Activated B cell treated with CpG ODN at 0.5 μM for 24 hours (primary cell): ENCODE measurements around the gene NF1. TPM values are rescaled to one million over a fixed set of nuclear protein-coding genes. Genes with fewer than 3 reads are reported as not detected.

Experiments used
- ATAC-seq: fragments of 200-7000 bp; cut with Tn5 transposase; one replicate; pipeline ENCODE4 v1.10.0; 2021; ENCODE audit warnings: low read depth, mild to moderate bottlenecking, moderate library complexity
- CTCF ChIA-PET: fragments of 350-600 bp; sonication (Branson Sonifier 250); formaldehyde crosslinking; loops from one replicate; lab custom pipeline; 2021; ENCODE audit warnings: antibody characterized with exemption; lab: Charles Lee
- POLR2A ChIA-PET: fragments of 350-600 bp; sonication (Branson Sonifier 250); formaldehyde crosslinking; loops from one replicate; lab custom pipeline; 2021; ENCODE audit warnings: antibody characterized with exemption; lab: Charles Lee
- DNase-seq: peaks from one replicate; pipeline ENCODE4 v3.0.0; 2022
- H3K27ac Mint-ChIP-seq: one replicate; pipeline ENCODE4 v1.8.0; 2020; ENCODE audit warnings: mixed read lengths
- H3K27me3 Mint-ChIP-seq: one replicate; pipeline ENCODE4 v1.8.0; 2021; ENCODE audit warnings: mixed read lengths
- H3K36me3 Mint-ChIP-seq: one replicate; pipeline ENCODE4 v1.8.0; 2021; ENCODE audit warnings: low read depth, mixed read lengths
- H3K4me1 Mint-ChIP-seq: one replicate; pipeline ENCODE4 v1.8.0; 2021; ENCODE audit warnings: mixed read lengths
- H3K4me3 Mint-ChIP-seq: one replicate; pipeline ENCODE4 v1.8.0; 2020; ENCODE audit warnings: mild to moderate bottlenecking, mixed read lengths
- H3K9me3 Mint-ChIP-seq: one replicate; pipeline ENCODE4 v1.8.0; 2020; ENCODE audit warnings: mixed read lengths
- CTCF ChIP-seq: fragments of 200-600 bp; IDR thresholded peaks from one replicate; pipeline ENCODE4 v1.8.0; 2022; ENCODE audit warnings: antibody characterized with exemption, mild to moderate bottlenecking
- intact Hi-C: fragments of 100-400 bp; cut with micrococcal nuclease; formaldehyde crosslinking; loops from one replicate; pipeline ENCODE4 v1.15.1; 2024
- total RNA-seq: library from RNA; stranded (reverse); gene quantifications from 2 replicates; pipeline ENCODE4 v1.2.3, GENCODE V29; 2022

NF1 gene
- total RNA-seq, 1 donor from 2014 or later, result 27.4 TPM

- Mint-ChIP-seq H3K4me1 (peaks cover 83% of the 10 kb centered on the region), H3K27ac (peak overlapping the region; percentile 88), H3K36me3 (peaks cover 78% of the 10 kb centered on the region), H3K27me3 (no peaks in the 10 kb centered on the region), H3K4me3 (peak overlapping the region; percentile 78), H3K9me3 (peaks cover 3% of the 10 kb centered on the region)
- CTCF ChIA-PET, result no interaction called here
- no peak for TF ChIP-seq CTCF
- POLR2A ChIA-PET, result interaction anchor here (1.8 to 11.6 kb wide), 3 partner anchors 11 to 186 kb away, joined by 4 to 247 read pairs (median 7); partner anchors contain the start of gene EVI2A
- intact Hi-C loops, result loop anchor here (2.0 to 5.0 kb wide), 3 partner anchors 35 to 335 kb away; partner anchors contain the start of gene RNF135
- ATAC-seq (no peak), DNase-seq (no peak)
These were observed 212.9 kb downstream of the NF1 start for GRCh38 chr17:31307640-31308039.

- Mint-ChIP-seq H3K4me1 (peaks cover 74% of the 10 kb centered on the region), H3K27ac (peak overlapping the region; percentile 88), H3K4me3 (peak overlapping the region; percentile 78), H3K27me3 (no peaks in the 10 kb centered on the region), H3K9me3 (no peaks in the 10 kb centered on the region), H3K36me3 (peaks cover 72% of the 10 kb centered on the region)
- intact Hi-C loops, result loop anchor here (1.0 to 5.0 kb wide), 5 partner anchors 11 to 336 kb away; partner anchors contain the start of gene RNF135
- peak; percentile 56 for ATAC-seq
- DNase-seq, result no peak
- ChIA-PET CTCF (interaction anchor here (1.0 kb wide), 1 partner anchor 201 kb away, joined by 3 read pairs; no protein-coding TSS in a partner anchor), POLR2A (interaction anchor here (0.7 to 11.6 kb wide), 10 partner anchors 10 to 599 kb away, joined by 3 to 247 read pairs (median 4); partner anchors contain the start of genes CRLF3 and EVI2A)
- no peak for TF ChIP-seq CTCF
These were observed 213.9 kb downstream of the NF1 start for GRCh38 chr17:31308372-31309334.

DNA sequence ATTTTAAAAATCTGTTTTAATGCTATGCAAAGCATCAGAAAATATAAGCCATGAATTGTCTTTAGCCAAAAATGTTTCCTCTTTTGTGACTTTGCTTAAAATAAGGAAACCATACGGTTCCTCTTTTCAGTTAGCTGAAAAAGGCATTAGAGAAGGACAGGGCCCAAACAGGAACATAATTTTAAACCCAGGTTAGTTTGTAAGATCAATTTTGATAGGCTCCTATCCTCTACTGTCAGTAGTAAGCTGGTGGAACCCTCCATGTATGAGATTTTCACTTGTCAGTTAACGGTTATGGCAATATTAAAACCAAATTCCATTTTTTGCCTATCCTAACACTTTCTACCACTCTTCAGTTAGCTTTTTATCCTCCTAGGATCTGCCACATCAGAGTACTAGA is 214.8 kb downstream of the NF1 start:
- ATAC-seq (peak; percentile 70), DNase-seq (no peak)
- CTCF ChIA-PET, result interaction anchor here (0.7 to 1.0 kb wide), 2 partner anchors 8 to 201 kb away, joined by 3 read pairs; no protein-coding TSS in a partner anchor
- no peak for TF ChIP-seq CTCF
- H3K27ac Mint-ChIP-seq, result peak overlapping the region; percentile 88
- intact Hi-C loops, result loop anchor here (1.0 to 5.0 kb wide), 5 partner anchors 10 to 337 kb away; partner anchors contain the start of gene RNF135
- peak overlapping the region; percentile 78 for H3K4me3 Mint-ChIP-seq
- H3K4me1 Mint-ChIP-seq, result peaks cover 71% of the 10 kb centered on the region
- no peaks in the 10 kb centered on the region for H3K27me3 Mint-ChIP-seq
- POLR2A ChIA-PET, result interaction anchor here (0.8 to 11.6 kb wide), 7 partner anchors 9 to 485 kb away, joined by 3 to 247 read pairs (median 7); partner anchors contain the start of genes CRLF3 and EVI2A
- H3K9me3 Mint-ChIP-seq, result peaks cover under 1% of the 10 kb centered on the region
- H3K36me3 Mint-ChIP-seq, result peaks cover 69% of the 10 kb centered on the region

DNA sequence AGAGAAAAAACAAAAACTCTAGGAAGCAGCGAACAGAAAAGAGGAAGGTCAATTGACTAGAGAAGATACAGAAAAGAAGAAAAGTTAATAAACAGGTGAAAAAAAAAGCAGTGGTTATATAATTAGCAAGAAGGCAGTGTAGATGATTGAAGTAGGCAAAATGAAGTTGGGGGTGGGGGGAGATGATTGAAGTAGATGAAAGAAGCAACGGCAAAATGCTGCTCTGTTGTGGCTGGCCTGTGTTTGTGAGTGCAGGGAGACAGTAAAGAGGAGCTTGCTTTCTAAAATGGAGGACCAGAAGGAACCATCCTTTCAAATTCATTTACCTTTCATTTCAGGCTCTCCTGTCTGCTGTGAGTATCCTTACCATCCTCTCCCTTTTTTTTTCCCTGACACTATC is 215.5 kb downstream of the NF1 start:
- peak; percentile 5 for ATAC-seq
- no peak for TF ChIP-seq CTCF
- Mint-ChIP-seq H3K36me3 (peaks cover 62% of the 10 kb centered on the region), H3K27ac (peak overlapping the region; percentile 88), H3K4me1 (peaks cover 70% of the 10 kb centered on the region), H3K9me3 (peaks cover 3% of the 10 kb centered on the region), H3K4me3 (peak overlapping the region; percentile 78), H3K27me3 (no peaks in the 10 kb centered on the region)
- CTCF ChIA-PET, result interaction anchor here (0.7 to 1.0 kb wide), 2 partner anchors 7 to 200 kb away, joined by 3 read pairs; no protein-coding TSS in a partner anchor
- POLR2A ChIA-PET, result interaction anchor here (0.6 to 11.6 kb wide), 10 partner anchors 9 to 522 kb away, joined by 3 to 247 read pairs (median 4); partner anchors contain the start of genes CRLF3 and EVI2A
- intact Hi-C loops, result loop anchor here (5.0 kb wide), 2 partner anchors 227 to 1743 kb away; partner anchors contain the start of genes ABHD15 and TP53I13
- DNase-seq, result no peak
